CMK (cell line): Measurements from ENCODE around the gene C5orf34.
A peak's percentile ranks its signal among the peaks of the same experiment; 100 is the strongest.
"Not testable (repeated sequence)": the region's sequence is repeated elsewhere in the genome, so short reads cannot be mapped to it uniquely, and the experiment has no call there.

Source experiments
- DNase-seq: peaks from one replicate; pipeline ENCODE4 v3.0.0-alpha.2; 2010; ENCODE audit warnings: low read depth

Gene C5orf34

DNA sequence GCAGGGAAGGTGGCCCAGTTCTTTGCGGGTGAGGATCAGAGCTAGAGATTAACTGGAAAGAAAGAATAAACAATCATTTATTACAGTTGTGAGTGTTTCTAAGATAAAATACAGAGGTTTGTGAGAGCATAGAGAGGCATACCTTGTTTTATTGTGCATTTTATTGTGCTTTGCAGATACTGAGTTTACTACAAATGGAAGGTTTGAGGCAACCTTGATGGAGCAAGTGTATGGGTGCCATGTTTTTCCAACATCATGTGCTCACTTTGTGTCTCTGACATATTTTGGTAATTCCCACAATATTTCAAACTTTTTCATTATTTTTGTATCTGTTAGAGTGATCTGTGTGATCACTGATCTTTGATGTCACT, 715 bp upstream of the C5orf34 start:
- DNase-seq = no peak

DNA sequence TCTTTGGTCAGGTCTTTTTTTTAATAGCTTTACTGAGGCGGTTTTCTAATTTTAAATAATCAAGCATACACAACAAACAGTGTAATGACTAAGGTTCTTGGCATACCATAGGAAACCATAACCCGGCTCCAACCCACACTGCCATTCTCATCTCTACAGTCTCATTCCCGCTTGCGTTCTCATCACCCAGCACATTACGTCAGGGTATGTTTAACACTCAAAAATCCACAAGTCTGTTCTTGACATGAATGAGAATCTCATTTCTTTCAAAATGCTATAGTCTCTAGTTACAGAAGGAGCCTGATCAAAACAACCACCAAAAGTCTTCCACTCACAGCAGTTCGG, 505 bp downstream of the C5orf34 start:
- no peak for DNase-seq

DNA sequence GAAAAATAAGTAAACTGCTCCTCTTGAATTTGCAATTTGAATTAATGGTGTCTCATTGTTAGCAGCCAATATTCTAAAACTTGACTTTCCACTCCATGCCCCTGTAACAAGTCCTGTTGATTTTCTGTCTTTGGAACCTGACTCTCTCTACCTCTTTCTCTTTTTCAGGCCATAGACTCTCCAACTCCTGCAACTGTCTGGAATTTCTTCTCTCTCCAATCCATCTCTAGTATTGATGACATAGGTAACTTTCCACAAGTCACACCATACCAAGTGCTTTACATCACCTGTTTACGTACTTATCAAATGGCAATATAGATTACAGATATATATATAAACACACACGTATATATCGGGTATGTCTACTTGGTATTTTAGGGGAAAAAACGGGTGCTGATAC, 923 bp downstream of the C5orf34 start:
- DNase-seq = no peak

DNA sequence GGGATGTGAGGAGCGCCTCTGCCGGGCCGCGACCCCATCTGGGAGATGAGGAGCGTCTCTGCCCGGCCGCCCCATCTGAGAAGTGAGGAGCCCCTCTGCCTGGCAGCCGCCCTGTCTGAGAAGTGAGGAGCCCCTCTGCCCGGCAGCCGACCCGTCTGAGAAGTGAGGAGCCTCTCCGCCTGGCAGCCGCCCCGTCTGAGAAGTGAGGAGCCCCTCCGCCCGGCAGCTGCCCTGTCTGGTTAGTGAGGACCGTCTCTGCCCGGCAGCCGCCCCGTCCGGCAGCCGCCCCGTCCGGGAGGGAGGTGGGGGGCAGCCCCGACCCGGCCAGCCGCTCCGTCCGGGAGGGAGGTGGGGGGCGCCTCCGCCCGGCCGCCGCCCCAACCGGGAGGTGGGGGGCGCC, 3.9 kb downstream of the C5orf34 start:
- DNase-seq = not testable (repeated sequence)

DNA sequence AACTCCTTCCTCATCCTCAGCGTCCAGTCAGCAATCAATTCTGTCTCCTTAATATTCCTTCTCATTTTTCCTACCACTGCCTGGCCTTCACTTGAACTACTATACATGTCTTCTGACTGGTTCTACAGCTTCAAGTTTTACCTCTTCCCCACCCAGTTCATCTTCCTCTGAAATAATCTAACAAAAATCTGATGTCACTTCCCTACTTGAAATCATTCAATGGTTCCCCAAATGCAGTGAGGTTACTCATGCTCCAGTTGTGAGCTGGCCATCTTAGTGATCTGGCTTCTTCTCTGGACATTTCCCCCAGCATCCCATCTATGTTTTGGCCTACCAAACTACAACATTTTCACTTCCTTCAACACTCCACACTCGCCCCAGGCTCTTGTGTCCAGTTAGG, 16.4 kb downstream of the C5orf34 start:
- no peak for DNase-seq

DNA sequence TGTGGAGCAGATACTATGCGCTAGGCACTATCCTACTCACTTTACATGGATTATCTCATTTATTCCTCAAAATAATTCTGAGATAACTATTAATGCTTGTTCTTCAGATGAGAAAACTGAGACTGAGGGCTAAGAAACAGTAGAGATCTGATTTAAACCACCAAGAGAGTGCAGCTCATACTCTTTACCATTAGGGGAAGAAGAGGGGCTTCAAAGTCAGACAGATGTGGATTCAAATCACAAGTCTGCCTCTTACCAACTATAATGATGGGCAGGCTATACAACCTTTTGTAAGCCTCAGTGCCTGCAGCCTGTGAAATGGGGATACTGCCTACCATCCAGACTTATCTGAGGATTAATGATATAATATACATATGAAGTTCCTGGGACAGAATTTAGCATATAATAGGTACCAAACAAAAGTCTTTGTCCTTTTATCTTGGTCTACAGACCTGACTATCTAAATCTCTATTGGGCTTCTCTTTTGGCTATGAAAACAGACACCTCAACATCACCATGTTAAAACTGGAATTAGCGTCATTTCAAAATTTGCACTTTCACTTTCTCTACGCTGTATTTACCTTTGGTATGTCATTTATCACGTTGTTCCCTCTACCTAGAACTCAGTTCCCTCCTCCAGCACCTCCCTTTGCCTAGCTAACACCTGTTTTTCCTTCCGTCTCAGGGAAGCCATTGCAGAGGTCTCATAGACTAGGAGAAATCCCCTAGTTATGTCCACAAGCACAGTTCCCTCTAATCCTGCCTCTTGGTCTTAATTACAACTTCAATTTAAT, 17.4 kb downstream of the C5orf34 start:
- DNase-seq = no peak

DNA sequence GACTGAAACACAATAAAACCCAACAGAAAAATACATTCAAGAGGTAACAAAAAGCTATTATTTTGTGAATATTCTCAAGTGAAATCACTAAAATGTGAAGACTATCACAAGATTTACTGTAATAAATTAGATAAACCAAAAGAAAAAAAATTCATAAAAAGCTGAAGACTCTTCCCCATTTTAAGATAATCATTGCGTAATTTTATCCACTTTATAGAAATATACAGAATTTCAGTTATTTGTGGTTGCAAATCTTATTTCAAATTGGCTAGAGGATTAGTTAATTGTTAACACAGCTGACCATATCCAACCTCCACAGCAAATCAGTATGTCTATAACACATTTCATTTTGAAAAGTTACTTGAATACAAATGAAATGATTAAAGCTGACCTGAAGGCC, 23.6 kb downstream of the C5orf34 start:
- no peak for DNase-seq

DNA sequence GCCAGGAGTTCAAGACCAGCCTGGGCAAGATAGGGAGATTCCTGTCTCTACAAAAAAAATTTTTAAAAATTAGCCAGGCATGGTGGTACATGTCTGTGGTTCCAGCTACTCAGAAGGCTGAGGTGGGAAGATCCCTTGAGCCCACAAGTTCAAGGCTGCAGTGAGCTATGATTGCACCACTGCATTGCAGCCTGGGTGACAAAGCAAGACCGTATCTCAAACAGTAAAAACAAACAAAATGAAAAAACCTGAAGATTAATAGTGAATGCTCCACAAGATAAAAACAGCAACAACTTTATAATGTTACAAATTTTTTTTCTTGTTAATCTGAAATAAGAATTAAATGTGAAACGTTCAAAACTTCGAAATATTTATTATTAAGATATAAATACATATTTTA, 28.6 kb downstream of the C5orf34 start:
- no peak for DNase-seq

DNA sequence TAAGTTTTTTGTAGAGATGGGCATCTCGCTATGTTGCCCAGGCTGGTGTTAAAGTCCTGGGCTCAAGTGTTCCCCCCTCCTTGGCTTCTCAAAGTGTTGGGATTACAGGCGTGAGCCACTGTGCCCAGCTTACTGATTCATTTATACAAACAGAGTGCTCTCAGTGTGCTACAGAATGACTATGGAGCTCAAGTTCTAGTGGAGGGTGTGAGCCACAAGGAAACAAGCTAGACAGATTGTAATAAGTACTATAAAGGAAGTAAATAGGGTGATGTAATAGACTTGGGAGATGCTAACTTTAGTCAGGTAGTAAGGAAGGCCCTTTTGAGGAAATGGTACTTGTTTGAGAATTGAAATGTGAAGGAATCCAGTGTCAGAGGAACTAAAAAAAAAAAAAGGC, 29.5 kb downstream of the C5orf34 start:
- no peak for DNase-seq

DNA sequence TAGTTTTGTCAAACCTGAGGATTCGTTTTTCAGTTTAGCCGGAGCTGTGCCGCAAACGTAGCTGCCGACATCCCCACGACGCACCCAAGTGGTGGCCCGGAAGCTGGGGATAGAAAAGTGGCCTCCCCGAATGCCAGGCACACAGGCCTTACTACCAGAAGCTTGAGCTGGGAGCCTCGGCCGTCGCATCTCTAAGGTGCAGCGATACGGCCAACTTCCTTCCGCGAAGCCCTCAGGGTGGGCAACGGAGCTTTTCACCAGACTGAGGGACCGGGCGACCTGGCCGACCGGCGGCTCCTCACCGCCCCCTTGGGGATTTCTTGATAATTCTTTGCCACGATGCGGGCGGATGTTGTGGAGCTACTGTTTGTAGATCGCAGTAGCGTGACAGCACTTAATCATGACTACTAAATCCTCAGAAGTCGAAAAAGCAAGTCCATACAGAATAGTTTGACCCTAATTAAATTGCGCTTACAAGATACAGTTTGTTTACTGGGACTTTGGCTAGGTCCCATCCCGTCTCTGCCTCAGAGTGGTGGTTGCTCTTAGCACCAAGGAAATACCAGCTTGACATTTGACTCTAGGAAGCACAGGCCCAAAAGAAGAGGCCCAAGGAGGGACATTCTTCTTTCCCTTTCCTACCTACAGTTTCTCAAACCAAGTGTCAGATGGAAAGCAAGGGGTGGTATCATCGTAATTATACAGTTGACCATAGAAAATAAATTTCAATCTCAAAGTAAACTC, 30.7 kb downstream of the C5orf34 start:
- peak; percentile 70 for DNase-seq

DNA sequence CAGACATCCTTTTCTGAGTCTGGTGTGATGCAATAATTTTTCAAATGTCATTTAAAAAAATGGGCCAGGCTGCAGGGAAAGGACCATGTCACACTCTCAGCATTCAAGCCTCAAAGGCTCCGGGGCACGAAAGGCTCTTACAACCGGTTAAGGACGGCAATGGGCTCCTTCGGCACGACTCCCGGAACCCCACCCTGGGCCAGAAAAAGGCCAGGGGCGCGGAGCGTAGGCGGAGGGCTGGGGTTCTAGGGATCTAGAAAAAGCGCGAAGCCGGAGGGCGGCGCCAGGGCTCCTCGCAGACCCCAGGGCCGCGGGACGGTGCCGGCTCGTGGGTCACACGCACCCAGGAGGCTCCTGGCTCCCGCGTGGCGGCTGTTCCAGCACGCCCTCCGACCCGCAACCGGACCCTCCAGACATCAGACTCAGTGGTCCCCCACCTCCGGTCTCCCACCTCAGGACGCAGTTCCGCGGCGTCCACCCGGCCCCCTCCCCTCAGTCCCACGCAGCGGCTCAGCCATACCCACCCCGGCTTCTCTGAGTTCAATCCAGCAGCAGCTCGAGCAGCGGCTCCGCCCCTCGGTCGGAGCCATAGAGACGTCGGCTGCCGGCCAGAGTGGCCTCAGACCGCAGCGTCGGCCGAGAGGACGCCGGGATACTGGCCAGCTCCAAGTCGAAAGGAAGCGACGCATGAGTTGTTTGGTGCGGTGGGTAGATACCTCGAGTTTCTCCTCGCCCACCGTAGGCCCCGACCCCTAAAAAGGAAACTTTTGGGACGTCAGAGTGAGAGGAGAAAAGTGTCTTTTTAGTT, 31.4 kb downstream of the C5orf34 start, which contains the start of gene TMEM267:
Gene TMEM267 (minus strand): TSS at position 568 of the 808 bp plus-strand sequence. CDS start 29,896 bp downstream, outside the sequence.
- DNase-seq = peak; percentile 84

DNA sequence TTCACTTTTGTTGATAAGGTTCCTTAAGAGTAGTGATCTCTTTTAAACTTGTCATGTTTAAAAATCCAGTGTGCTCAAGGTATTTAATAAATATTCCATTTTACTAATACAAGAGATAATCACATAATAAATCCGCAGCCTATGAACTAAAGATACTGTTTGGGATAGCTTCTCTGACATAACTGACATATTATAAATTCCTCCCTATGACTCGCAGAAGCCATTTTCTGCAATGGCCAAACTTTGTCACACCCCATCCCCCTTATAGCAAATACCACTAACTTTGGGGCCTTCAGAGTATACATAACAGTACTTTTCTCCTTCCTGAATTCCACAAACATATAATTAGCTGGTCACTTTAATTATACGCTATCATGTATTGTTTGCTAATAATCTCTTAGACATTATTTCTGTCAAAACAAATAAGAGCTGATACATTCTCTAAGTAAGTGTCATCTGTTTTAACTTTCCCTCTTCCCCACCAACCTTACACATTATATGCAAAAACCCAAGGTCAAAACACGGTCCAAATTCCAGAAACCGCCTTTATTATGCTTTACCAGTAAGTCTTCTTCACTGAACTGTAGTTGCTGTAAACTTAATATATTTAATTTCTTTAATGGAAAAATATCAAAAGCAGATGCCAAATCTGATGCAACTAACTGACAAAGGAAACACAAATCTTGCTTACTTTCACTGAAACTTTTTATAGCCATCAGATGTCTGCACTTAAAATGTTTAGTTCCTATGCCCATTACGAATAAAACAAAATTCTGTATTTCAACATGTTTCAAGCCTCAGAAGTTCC, 32.3 kb downstream of the C5orf34 start:
- no peak for DNase-seq

DNA sequence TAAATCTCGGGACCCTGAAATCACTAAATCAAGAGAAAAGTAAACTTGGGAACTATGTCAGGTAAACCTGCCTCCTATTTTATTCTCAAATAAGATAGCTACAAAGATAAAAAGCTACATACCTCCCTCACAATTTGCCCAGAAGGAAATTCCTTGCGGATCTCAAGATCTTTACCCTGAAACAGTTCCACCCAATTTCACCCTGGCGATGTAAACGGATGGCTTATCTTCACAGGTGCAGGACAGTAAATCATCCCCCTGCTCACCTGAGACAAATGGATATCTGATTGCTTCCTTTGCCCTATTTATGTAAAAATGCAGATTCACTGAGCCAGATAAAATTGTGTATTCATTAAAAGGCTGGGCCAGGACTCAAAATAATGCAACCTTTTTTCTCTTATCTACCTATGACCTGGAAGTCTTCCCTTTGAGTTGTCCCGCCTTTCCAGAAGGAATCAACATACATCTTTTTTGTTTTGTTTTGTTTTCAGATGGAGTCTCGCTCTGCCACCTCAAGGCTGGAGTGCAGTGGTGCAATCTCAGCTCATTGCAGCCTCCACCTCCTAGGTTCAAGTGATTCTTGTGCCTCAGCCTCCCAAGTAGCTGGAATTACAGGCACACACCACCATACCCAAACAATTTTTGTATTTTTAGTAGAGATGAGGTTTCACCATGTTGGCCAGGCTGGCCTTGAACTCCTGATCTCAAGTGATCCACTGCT, 45.1 kb downstream of the C5orf34 start:
- no peak for DNase-seq

DNA sequence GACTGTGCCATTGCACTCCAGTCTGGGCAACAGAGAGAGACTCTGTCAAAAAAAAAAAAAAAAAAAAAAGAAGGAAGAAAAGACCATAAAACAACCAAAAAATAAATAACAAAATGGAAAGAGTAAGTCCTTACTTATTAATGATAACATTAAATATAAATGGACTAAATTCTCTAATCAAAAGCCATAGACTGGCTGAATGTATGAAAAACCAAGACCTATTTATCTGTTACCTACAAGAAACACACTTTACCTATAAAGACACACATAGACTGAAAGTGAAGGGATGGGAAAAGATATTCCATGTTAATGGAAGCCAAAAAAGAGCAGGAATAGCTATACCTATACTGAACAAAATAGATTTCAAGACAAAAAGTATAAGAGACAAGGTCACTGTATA, 47.8 kb downstream of the C5orf34 start:
- DNase-seq = no peak

DNA sequence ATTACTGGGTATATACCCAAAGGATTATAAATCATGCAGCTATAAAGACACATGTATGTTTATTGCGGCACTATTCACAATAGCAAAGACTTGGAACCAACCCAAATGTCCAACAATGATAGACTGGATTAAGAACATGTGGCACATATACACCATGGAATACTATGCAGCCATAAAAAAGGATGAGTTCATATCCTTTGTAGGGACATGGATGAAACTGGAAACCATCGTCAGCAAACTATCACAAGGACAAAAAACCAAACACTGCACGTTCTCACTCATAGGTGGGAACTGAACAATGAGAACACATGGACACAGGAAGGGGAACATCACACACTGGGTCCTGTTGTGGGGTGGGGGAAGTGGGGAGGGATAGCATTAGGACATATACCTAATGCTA, 49.5 kb downstream of the C5orf34 start:
- not testable (repeated sequence) for DNase-seq

DNA sequence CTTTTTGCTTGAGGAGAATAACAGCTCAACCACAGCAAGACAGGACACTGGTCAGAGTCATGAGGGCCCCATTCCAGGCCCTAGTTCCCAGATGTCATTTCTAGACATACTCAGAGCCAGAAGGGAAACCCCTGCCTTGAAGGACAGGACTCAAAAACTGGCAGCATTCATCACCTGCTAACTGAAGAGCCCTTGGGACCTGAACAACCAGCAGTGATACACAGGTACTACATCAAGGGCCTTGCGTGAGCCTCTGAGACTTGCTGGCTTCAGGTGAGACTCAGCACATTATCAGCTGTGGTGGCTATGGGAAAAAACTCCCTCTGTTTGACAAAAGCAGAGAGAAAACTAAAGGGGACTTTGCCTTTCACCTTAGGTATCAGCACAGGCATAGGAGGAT, 53.9 kb downstream of the C5orf34 start:
- DNase-seq = no peak

DNA sequence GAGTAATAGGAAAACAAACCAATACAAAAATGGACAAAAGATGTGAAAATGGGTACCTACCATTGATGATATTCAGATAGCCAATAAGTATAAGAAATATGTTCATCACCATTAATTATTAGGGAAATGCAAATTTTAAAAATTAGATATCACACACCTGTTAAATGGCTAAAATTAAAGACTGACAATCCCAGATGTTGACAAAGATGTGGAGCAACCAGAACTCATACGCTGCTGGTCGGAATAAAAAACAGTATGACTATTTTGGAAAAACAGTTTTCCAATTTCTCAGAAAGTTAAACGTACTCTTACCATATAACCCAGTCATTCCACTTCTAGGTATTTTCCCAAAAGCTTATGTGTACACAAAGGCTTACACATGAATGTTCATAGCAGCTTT, 58.4 kb downstream of the C5orf34 start:
- no peak for DNase-seq

DNA sequence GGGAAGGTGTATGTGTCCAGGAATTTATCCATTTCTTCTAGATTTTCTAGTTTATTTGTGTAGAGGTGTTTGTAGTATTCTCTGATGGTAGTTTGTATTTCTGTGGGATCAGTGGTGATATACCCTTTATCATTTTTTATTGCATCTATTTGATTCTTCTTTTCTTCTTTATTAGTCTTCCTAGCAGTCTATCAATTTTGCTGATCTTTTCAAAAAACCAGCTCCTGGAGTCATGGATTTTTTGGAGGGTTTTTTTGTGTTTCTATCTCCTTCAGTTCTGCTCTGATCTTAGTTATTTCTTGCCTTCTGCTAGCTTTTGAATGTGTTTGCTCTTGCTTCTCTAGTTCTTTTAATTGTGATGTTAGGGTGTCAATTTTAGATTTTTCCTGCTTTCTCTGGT, 73.4 kb downstream of the C5orf34 start:
- DNase-seq = not testable (repeated sequence)

DNA sequence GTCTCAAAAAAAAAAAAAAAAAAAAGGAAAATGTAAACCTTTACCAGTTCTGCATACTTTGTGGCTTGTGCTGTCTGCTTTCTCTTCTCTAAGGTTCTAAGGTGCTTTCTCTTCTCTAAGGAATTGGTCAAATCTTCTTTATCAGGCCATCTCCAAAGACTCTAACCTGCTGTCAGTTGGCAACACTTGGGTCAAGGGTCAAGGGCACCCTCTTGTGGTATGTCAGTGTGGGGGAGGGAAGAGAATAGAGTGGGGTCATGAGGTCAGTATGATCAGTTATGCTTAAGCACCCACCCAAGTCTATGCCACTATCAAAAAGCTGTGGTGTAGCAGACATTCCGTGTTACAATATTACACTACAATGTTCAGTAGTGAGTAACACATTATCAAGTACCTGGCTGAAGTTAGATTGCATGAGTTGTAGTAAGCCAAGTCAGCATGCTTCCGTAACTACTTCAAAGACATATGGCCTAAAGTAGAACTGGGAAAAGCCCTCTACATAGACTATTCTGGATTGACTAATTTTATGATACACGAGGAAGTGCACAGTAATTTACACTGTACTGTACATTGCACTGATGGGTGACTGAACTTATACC, 77.8 kb downstream of the C5orf34 start:
- no peak for DNase-seq
